Activated T-cell treated with anti-CD3 and anti-CD28 coated beads, Interleukin-2, amount 50 U/mL, for 48 hours (primary cell): Measurements from ENCODE around the gene SLC4A9.
"Not testable (repeated sequence)": the region's sequence is repeated elsewhere in the genome, so short reads cannot be mapped to it uniquely, and the experiment has no call there.

ENCODE experiments used
- DNase-seq, 2 experiments: peaks; one replicate each; pipeline ENCODE4 v3.0.0-alpha.2; 2020

SLC4A9 gene

GRCh38 chr5:140338908-140339307 lies 21.1 kb upstream of the SLC4A9 start:
- no peak for DNase-seq

GRCh38 chr5:140339636-140340035 lies 20.4 kb upstream of the SLC4A9 start:
- DNase-seq: no peak

GRCh38 chr5:140340605-140341121 lies 19.3 kb upstream of the SLC4A9 start:
- DNase-seq: no peak

GRCh38 chr5:140341591-140341990 lies 18.4 kb upstream of the SLC4A9 start:
- DNase-seq: no peak

- DNase-seq: peak; percentile 54
Observed at GRCh38 chr5:140342287-140342686, 17.7 kb upstream of the SLC4A9 start.

GRCh38 chr5:140342896-140343295 lies 17.1 kb upstream of the SLC4A9 start:
- no peak for DNase-seq

GRCh38 chr5:140343849-140344248 lies 16.1 kb upstream of the SLC4A9 start:
- not testable (repeated sequence) for DNase-seq

- DNase-seq: peak; percentile 41 to 60
Observed at GRCh38 chr5:140344683-140345423, 15.1 kb upstream of the SLC4A9 start.

GRCh38 chr5:140345919-140346347 lies 14.1 kb upstream of the SLC4A9 start:
- DNase-seq: no peak

GRCh38 chr5:140346348-140347221 lies 13.4 kb upstream of the SLC4A9 start, which contains the start of gene HBEGF:
Gene HBEGF (minus strand): TSS chr5:140346603. CDS start chr5:140346328, 275 bp downstream.
- DNase-seq: peak; percentile 68 to 77

GRCh38 chr5:140347360-140347759 lies 12.6 kb upstream of the SLC4A9 start:
- no peak for DNase-seq

GRCh38 chr5:140348104-140348503 lies 11.9 kb upstream of the SLC4A9 start:
- DNase-seq: no peak

- DNase-seq: no peak
Observed at GRCh38 chr5:140349244-140349643, 10.8 kb upstream of the SLC4A9 start.

- peak in 1 of 2 experiments; percentile 38 for DNase-seq
Observed at GRCh38 chr5:140351609-140352334, 8.2 kb upstream of the SLC4A9 start.

- no peak for DNase-seq
Observed at GRCh38 chr5:140355546-140355945, 4.4 kb upstream of the SLC4A9 start.

- no peak for DNase-seq
Observed at GRCh38 chr5:140356853-140357725, 2.9 kb upstream of the SLC4A9 start.

- DNase-seq: peak; percentile 85 to 87
Observed at GRCh38 chr5:140357726-140358093, 2.3 kb upstream of the SLC4A9 start.

GRCh38 chr5:140358738-140359310 lies 1.2 kb upstream of the SLC4A9 start:
- DNase-seq: no peak

GRCh38 chr5:140360681-140361479 lies 886 bp downstream of the SLC4A9 start:
- DNase-seq: no peak

- DNase-seq: no peak
Observed at GRCh38 chr5:140361901-140362300, 1.9 kb downstream of the SLC4A9 start.

- DNase-seq: no peak
Observed at GRCh38 chr5:140362311-140362710, 2.3 kb downstream of the SLC4A9 start.
